Keratinocyte (primary cell): ENCODE measurements around the gene ZEB1. TPM values are rescaled to one million over a fixed set of nuclear protein-coding genes. Genes with fewer than 3 reads are reported as not detected.

Experiments
- DNase-seq: peaks from one replicate; pipeline ENCODE4 v3.0.0-alpha.2; 2011; ENCODE audit warnings: low read depth, missing footprints, low spot score
- FAIRE-seq: peaks from 2 replicates; lab custom pipeline; 2011; peaks lifted over from hg19 to GRCh38; lab: Jason Lieb, UNC
- H2AFZ ChIP-seq: 2 replicates; pipeline ENCODE4 v1.6.0; 2012; ENCODE audit warnings: low read length, control low read depth, inconsistent platforms; ENCODE audit not compliant: control insufficient read depth
- H3K27ac ChIP-seq: 2 replicates; pipeline ENCODE4 v1.5.1; 2011; ENCODE audit warnings: low read length; ENCODE audit not compliant: control insufficient read depth, insufficient read depth
- H3K27me3 ChIP-seq: 3 replicates; pipeline ENCODE4 v1.6.0; 2011; ENCODE audit warnings: low read length; ENCODE audit not compliant: control insufficient read depth, insufficient read depth; ENCODE audit errors: extremely low read depth
- H3K36me3 ChIP-seq, 2 experiments: 2 replicates in 1 of 2; 3 replicates in 1 of 2; pipeline ENCODE4 v1.5.1; 2011; ENCODE audit warnings: low read length in 2 of 2, mild to moderate bottlenecking in 1 of 2; ENCODE audit not compliant: control insufficient read depth in 2 of 2, insufficient read depth in 2 of 2; ENCODE audit errors: extremely low read depth in 1 of 2
- H3K4me1 ChIP-seq: 3 replicates; pipeline ENCODE4 v1.5.1; 2011; ENCODE audit warnings: low read length; ENCODE audit not compliant: control insufficient read depth, insufficient read depth; ENCODE audit errors: extremely low read depth
- H3K4me2 ChIP-seq: 3 replicates; pipeline ENCODE4 v1.6.0; 2011; ENCODE audit warnings: low read depth, low read length; ENCODE audit not compliant: control insufficient read depth, insufficient read depth; ENCODE audit errors: extremely low read depth
- H3K4me3 ChIP-seq, 3 experiments: fragments of 200-600 bp in 1 of 3; sonication (generic) in 1 of 3; 2 replicates in 2 of 3; 3 replicates in 1 of 3; pipeline ENCODE4 v1.5.1; 2011 to 2016; ENCODE audit warnings: low read length in 3 of 3, mild to moderate bottlenecking in 3 of 3, control low read depth in 2 of 3, inconsistent platforms in 1 of 3, low read depth in 1 of 3, mixed read lengths in 1 of 3, mixed run types in 1 of 3, moderate library complexity in 1 of 3; ENCODE audit not compliant: control insufficient read depth in 2 of 3, insufficient read depth in 2 of 3; ENCODE audit errors: extremely low read depth in 1 of 3
- H3K79me2 ChIP-seq: 2 replicates; pipeline ENCODE4 v1.6.0; 2012; ENCODE audit warnings: low read length; ENCODE audit not compliant: control insufficient read depth, insufficient read depth
- H3K9ac ChIP-seq: 3 replicates; pipeline ENCODE4 v1.6.0; 2011; ENCODE audit warnings: low read length; ENCODE audit not compliant: control insufficient read depth, insufficient read depth; ENCODE audit errors: extremely low read depth
- H3K9me1 ChIP-seq: 3 replicates; pipeline ENCODE4 v1.6.0; 2011; ENCODE audit warnings: low read length; ENCODE audit not compliant: control insufficient read depth, insufficient read depth; ENCODE audit errors: extremely low read depth
- H3K9me3 ChIP-seq: 2 replicates; pipeline ENCODE4 v1.5.1; 2012; ENCODE audit warnings: low read depth, low read length; ENCODE audit not compliant: control insufficient read depth
- H4K20me1 ChIP-seq: 3 replicates; pipeline ENCODE4 v1.6.0; 2011; ENCODE audit warnings: low read length; ENCODE audit not compliant: control insufficient read depth, insufficient read depth; ENCODE audit errors: extremely low read depth
- EZH2 ChIP-seq: IDR thresholded peaks from one replicate; pipeline ENCODE4 v1.6.1; 2012; ENCODE audit warnings: inconsistent platforms, mild to moderate bottlenecking, low read length, moderate library complexity
- dilution Hi-C: fragments of 300-500 bp; cut with MboI; formaldehyde crosslinking; loops from one replicate; pipeline ENCODE4 v1.7.0; 2020; ENCODE audit warnings: low sequenced_read_pairs; ENCODE audit not compliant: extremely low pct_ligation_motif_present
- polyA plus RNA-seq, 5 experiments: library from polyadenylated mRNA; depleted of rRNA in 3 of 5; stranded (reverse) in 3 of 5; stranded (forward) in 1 of 5; unstranded in 1 of 5; fragments of >200 nt; gene quantifications; 1 replicate in 1 of 5; 2 replicates in 3 of 5; 3 replicates in 1 of 5; pipeline versions ENCODE4 v1.2.1 to v1.2.3, GENCODE V29; 2011 to 2012; ENCODE audit warnings: missing spikeins in 2 of 5, low read depth in 1 of 5, low replicate concordance in 1 of 5
- TF ChIP-seq, protein P1 (sequence below), 3 experiments: IDR thresholded peaks in 1 of 3; conservative IDR thresholded peaks in 1 of 3; optimal IDR thresholded peaks in 1 of 3; 2 replicates in 2 of 3; 3 replicates in 1 of 3; pipeline versions ENCODE3 to v1.5.1; 2011; ENCODE audit warnings: low read length in 3 of 3, mild to moderate bottlenecking in 3 of 3, moderate library complexity in 2 of 3, control low read depth in 1 of 3, inconsistent platforms in 1 of 3; ENCODE audit not compliant: insufficient read depth in 2 of 3; ENCODE audit errors: extremely low read depth in 1 of 3

ZEB1 gene
- polyA plus RNA-seq, 1 donor (not counting 4 experiments of a cell fraction or from before 2014, with no cell fraction given), result 0.96 TPM

DNA sequence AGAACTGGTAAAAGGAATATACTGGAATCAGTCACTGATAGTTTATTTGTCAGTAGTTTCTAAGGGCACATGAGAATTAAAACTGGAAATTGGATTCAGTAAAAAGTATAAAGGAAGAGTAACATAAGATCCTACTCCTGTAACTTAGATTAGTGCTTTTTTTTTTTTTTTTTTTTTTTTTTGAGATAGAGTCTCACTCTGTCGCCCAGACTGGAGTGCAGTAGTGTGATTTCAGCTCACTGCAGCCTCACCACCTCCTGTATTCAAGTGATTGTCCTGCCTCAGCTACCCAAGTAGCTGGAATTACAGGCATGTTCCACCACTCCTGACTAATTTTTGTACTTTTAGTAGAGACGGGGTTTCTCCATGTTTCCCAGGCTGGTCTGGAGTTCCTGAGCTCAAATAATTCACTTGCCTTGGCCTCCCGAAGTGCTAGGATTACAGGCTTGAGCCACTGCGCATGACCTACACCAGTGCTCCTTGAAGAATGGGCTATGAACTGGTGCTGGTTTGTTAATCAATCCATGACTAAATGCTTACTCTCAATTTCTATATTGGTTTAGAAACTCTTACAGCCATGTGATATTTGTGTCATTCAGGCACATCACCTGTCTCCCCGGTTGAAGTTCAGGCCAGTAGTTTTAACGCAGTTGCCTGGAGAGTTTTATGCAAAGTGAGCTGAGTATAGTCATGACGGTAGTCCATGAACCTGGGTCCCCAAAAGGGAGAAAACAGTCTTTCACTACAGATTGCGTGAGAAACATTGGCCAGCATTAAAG, 65.0 kb downstream of the ZEB1 start:
- H3K36me3 ChIP-seq, result no peaks in the 10 kb centered on the region
- H3K9me1 ChIP-seq, result no peaks in the 10 kb centered on the region
- H3K9me3 ChIP-seq, result no peaks in the 10 kb centered on the region
- H3K4me3 ChIP-seq, result no peak overlapping the region
- no peak overlapping the region for H3K9ac ChIP-seq
- no peaks in the 10 kb centered on the region for H3K4me1 ChIP-seq
- dilution Hi-C loops, result no loop called here
- no peak overlapping the region for H3K27ac ChIP-seq
- no peak overlapping the region for H2AFZ ChIP-seq
- H3K4me2 ChIP-seq, result no peak overlapping the region
- no peaks in the 10 kb centered on the region for H4K20me1 ChIP-seq
- TF ChIP-seq EZH2, result no peak
- TF ChIP-seq, protein P1, sequence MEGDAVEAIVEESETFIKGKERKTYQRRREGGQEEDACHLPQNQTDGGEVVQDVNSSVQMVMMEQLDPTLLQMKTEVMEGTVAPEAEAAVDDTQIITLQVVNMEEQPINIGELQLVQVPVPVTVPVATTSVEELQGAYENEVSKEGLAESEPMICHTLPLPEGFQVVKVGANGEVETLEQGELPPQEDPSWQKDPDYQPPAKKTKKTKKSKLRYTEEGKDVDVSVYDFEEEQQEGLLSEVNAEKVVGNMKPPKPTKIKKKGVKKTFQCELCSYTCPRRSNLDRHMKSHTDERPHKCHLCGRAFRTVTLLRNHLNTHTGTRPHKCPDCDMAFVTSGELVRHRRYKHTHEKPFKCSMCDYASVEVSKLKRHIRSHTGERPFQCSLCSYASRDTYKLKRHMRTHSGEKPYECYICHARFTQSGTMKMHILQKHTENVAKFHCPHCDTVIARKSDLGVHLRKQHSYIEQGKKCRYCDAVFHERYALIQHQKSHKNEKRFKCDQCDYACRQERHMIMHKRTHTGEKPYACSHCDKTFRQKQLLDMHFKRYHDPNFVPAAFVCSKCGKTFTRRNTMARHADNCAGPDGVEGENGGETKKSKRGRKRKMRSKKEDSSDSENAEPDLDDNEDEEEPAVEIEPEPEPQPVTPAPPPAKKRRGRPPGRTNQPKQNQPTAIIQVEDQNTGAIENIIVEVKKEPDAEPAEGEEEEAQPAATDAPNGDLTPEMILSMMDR (optimal IDR thresholded peaks at IDR 0.05 in 1 of 3, IDR thresholded peaks at IDR 0.05 in 1 of 3, conservative IDR thresholded peaks at IDR 0.05 in 1 of 3; ENCODE audit: extremely low read depth in 1 of 3, insufficient read depth in 2 of 3, low read length in 3 of 3), result no peak
- FAIRE-seq, result no peak
- DNase-seq, result no peak
- no peaks in the 10 kb centered on the region for H3K79me2 ChIP-seq
- H3K27me3 ChIP-seq, result no peaks in the 10 kb centered on the region

DNA sequence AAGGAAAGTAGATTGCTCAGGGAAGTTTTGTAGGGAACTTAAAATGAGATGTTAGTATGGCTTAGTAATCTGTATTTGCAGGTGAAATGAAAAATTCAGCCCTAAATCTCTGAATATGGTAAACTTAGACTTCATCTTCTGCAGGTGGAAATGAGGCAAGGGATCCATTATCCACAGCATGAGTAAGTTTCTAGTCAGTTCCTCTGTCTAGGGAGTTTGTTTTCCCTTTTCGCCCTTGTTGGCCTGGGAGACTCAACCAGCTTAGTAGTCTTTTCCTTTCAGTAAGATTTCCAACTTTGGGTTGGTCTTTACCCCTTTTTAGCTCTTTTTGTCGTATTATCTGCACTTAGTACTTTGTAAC, 65.6 kb downstream of the ZEB1 start:
- no peak for DNase-seq
- dilution Hi-C loops, result no loop called here
- H3K9ac ChIP-seq, result no peak overlapping the region
- no peaks in the 10 kb centered on the region for H3K36me3 ChIP-seq
- no peaks in the 10 kb centered on the region for H3K4me1 ChIP-seq
- no peaks in the 10 kb centered on the region for H3K9me3 ChIP-seq
- no peaks in the 10 kb centered on the region for H4K20me1 ChIP-seq
- no peaks in the 10 kb centered on the region for H3K9me1 ChIP-seq
- no peak overlapping the region for H3K27ac ChIP-seq
- H3K79me2 ChIP-seq, result no peaks in the 10 kb centered on the region
- H3K4me2 ChIP-seq, result no peak overlapping the region
- TF ChIP-seq EZH2, result no peak
- TF ChIP-seq, protein P1 (optimal IDR thresholded peaks at IDR 0.05 in 1 of 3, IDR thresholded peaks at IDR 0.05 in 1 of 3, conservative IDR thresholded peaks at IDR 0.05 in 1 of 3; ENCODE audit: extremely low read depth in 1 of 3, insufficient read depth in 2 of 3, low read length in 3 of 3), result no peak
- no peaks in the 10 kb centered on the region for H3K27me3 ChIP-seq
- FAIRE-seq, result no peak
- no peak overlapping the region for H3K4me3 ChIP-seq
- no peak overlapping the region for H2AFZ ChIP-seq
